Measurements from ENCODE around the gene SLC1A3.

Gene SLC1A3

GRCh38 chr5:36630201-36631145 lies 24.1 kb downstream of the SLC1A3 start:
- Histone ChIP-seq H3K27me3 (ENCODE audit: control insufficient read depth in 5 of 5, insufficient read depth in 4 of 5, low read length in 5 of 5) (no peaks in the 10 kb centered on the region), H3K4me3 (ENCODE audit: low read depth in 1 of 5, low read length in 5 of 5) (no peak overlapping the region), H3K9ac (ENCODE audit: low read length in 5 of 5) (no peak overlapping the region), H3K27ac (ENCODE audit: low read depth, low read length) (peak overlapping the region; percentile 74), H3K4me1 (ENCODE audit: control insufficient read depth in 5 of 5, insufficient read depth in 5 of 5, low read length in 5 of 5) (peaks cover 0 to 52% (median 37%) of the 10 kb centered on the region in 5 donors), H3K36me3 (ENCODE audit: control insufficient read depth in 5 of 5, insufficient read depth in 5 of 5, low read length in 5 of 5) (peaks cover 5 to 24% (median 9%) of the 10 kb centered on the region in 5 donors), H3K9me3 (ENCODE audit: control insufficient read depth in 5 of 5, low read length in 5 of 5) (no peaks in the 10 kb centered on the region)

- no peaks in the 10 kb centered on the region for H3K9me3 ChIP-seq (ENCODE audit: control insufficient read depth in 5 of 5, low read length in 5 of 5)
- no peaks in the 10 kb centered on the region for H3K27me3 ChIP-seq (ENCODE audit: control insufficient read depth in 5 of 5, insufficient read depth in 4 of 5, low read length in 5 of 5)
- peak overlapping the region; percentile 74 for H3K27ac ChIP-seq (ENCODE audit: low read depth, low read length)
- no peak overlapping the region for H3K9ac ChIP-seq (ENCODE audit: low read length in 5 of 5)
- H3K36me3 ChIP-seq (ENCODE audit: control insufficient read depth in 5 of 5, insufficient read depth in 5 of 5, low read length in 5 of 5), result peaks cover 5 to 27% (median 12%) of the 10 kb centered on the region in 5 donors
- H3K4me3 ChIP-seq (ENCODE audit: low read depth in 1 of 5, low read length in 5 of 5), result no peak overlapping the region
- H3K4me1 ChIP-seq (ENCODE audit: control insufficient read depth in 5 of 5, insufficient read depth in 5 of 5, low read length in 5 of 5), result peaks cover 0 to 52% (median 37%) of the 10 kb centered on the region in 5 donors
Observed at GRCh38 chr5:36631154-36631553, 24.7 kb downstream of the SLC1A3 start.

GRCh38 chr5:36631620-36632362 lies 25.4 kb downstream of the SLC1A3 start:
- Histone ChIP-seq H3K4me1 (ENCODE audit: control insufficient read depth in 5 of 5, insufficient read depth in 5 of 5, low read length in 5 of 5) (peaks cover 0 to 52% (median 37%) of the 10 kb centered on the region in 5 donors), H3K36me3 (ENCODE audit: control insufficient read depth in 5 of 5, insufficient read depth in 5 of 5, low read length in 5 of 5) (peaks cover 5 to 30% (median 14%) of the 10 kb centered on the region in 5 donors), H3K27me3 (ENCODE audit: control insufficient read depth in 5 of 5, insufficient read depth in 4 of 5, low read length in 5 of 5) (no peaks in the 10 kb centered on the region), H3K27ac (ENCODE audit: low read depth, low read length) (peak overlapping the region; percentile 74), H3K9ac (ENCODE audit: low read length in 5 of 5) (no peak overlapping the region), H3K9me3 (ENCODE audit: control insufficient read depth in 5 of 5, low read length in 5 of 5) (no peaks in the 10 kb centered on the region), H3K4me3 (ENCODE audit: low read depth in 1 of 5, low read length in 5 of 5) (no peak overlapping the region)

- peaks cover 5 to 35% (median 15%) of the 10 kb centered on the region in 5 donors for H3K36me3 ChIP-seq (ENCODE audit: control insufficient read depth in 5 of 5, insufficient read depth in 5 of 5, low read length in 5 of 5)
- H3K4me1 ChIP-seq (ENCODE audit: control insufficient read depth in 5 of 5, insufficient read depth in 5 of 5, low read length in 5 of 5), result peaks cover 0 to 51% (median 37%) of the 10 kb centered on the region in 5 donors
- no peaks in the 10 kb centered on the region for H3K27me3 ChIP-seq (ENCODE audit: control insufficient read depth in 5 of 5, insufficient read depth in 4 of 5, low read length in 5 of 5)
- H3K9me3 ChIP-seq (ENCODE audit: control insufficient read depth in 5 of 5, low read length in 5 of 5), result no peaks in the 10 kb centered on the region
- no peak overlapping the region for H3K4me3 ChIP-seq (ENCODE audit: low read depth in 1 of 5, low read length in 5 of 5)
- no peak overlapping the region for H3K9ac ChIP-seq (ENCODE audit: low read length in 5 of 5)
- peak overlapping the region; percentile 74 for H3K27ac ChIP-seq (ENCODE audit: low read depth, low read length)
Observed at GRCh38 chr5:36632363-36632664, 25.9 kb downstream of the SLC1A3 start.

GRCh38 chr5:36635721-36636390 lies 29.4 kb downstream of the SLC1A3 start:
- Histone ChIP-seq H3K9ac (ENCODE audit: low read length in 5 of 5) (no peak overlapping the region), H3K4me3 (ENCODE audit: low read depth in 1 of 5, low read length in 5 of 5) (no peak overlapping the region), H3K27me3 (ENCODE audit: control insufficient read depth in 5 of 5, insufficient read depth in 4 of 5, low read length in 5 of 5) (no peaks in the 10 kb centered on the region), H3K9me3 (ENCODE audit: control insufficient read depth in 5 of 5, low read length in 5 of 5) (no peaks in the 10 kb centered on the region), H3K4me1 (ENCODE audit: control insufficient read depth in 5 of 5, insufficient read depth in 5 of 5, low read length in 5 of 5) (peaks cover 0 to 24% (median 23%) of the 10 kb centered on the region in 5 donors), H3K27ac (ENCODE audit: low read depth, low read length) (no peak overlapping the region), H3K36me3 (ENCODE audit: control insufficient read depth in 5 of 5, insufficient read depth in 5 of 5, low read length in 5 of 5) (peaks cover 6 to 35% (median 8%) of the 10 kb centered on the region in 5 donors)

- Histone ChIP-seq H3K9me3 (ENCODE audit: control insufficient read depth in 5 of 5, low read length in 5 of 5) (no peaks in the 10 kb centered on the region), H3K27me3 (ENCODE audit: control insufficient read depth in 5 of 5, insufficient read depth in 4 of 5, low read length in 5 of 5) (no peaks in the 10 kb centered on the region), H3K27ac (ENCODE audit: low read depth, low read length) (no peak overlapping the region), H3K36me3 (ENCODE audit: control insufficient read depth in 5 of 5, insufficient read depth in 5 of 5, low read length in 5 of 5) (peaks cover 6 to 35% (median 9%) of the 10 kb centered on the region in 5 donors), H3K4me1 (ENCODE audit: control insufficient read depth in 5 of 5, insufficient read depth in 5 of 5, low read length in 5 of 5) (peaks cover 0 to 13% (median 11%) of the 10 kb centered on the region in 5 donors), H3K4me3 (ENCODE audit: low read depth in 1 of 5, low read length in 5 of 5) (no peak overlapping the region), H3K9ac (ENCODE audit: low read length in 5 of 5) (no peak overlapping the region)
Observed at GRCh38 chr5:36637101-36637500, 30.7 kb downstream of the SLC1A3 start.

- H3K27me3 ChIP-seq (ENCODE audit: control insufficient read depth in 5 of 5, insufficient read depth in 4 of 5, low read length in 5 of 5), result no peaks in the 10 kb centered on the region
- no peak overlapping the region for H3K27ac ChIP-seq (ENCODE audit: low read depth, low read length)
- H3K9ac ChIP-seq (ENCODE audit: low read length in 5 of 5), result no peak overlapping the region
- peaks cover 0 to 9% (median 7%) of the 10 kb centered on the region in 5 donors for H3K4me1 ChIP-seq (ENCODE audit: control insufficient read depth in 5 of 5, insufficient read depth in 5 of 5, low read length in 5 of 5)
- H3K36me3 ChIP-seq (ENCODE audit: control insufficient read depth in 5 of 5, insufficient read depth in 5 of 5, low read length in 5 of 5), result peaks cover 6 to 35% (median 10%) of the 10 kb centered on the region in 5 donors
- H3K4me3 ChIP-seq (ENCODE audit: low read depth in 1 of 5, low read length in 5 of 5), result no peak overlapping the region
- H3K9me3 ChIP-seq (ENCODE audit: control insufficient read depth in 5 of 5, low read length in 5 of 5), result no peaks in the 10 kb centered on the region
Observed at GRCh38 chr5:36637516-36637915, 31.1 kb downstream of the SLC1A3 start.

DNA sequence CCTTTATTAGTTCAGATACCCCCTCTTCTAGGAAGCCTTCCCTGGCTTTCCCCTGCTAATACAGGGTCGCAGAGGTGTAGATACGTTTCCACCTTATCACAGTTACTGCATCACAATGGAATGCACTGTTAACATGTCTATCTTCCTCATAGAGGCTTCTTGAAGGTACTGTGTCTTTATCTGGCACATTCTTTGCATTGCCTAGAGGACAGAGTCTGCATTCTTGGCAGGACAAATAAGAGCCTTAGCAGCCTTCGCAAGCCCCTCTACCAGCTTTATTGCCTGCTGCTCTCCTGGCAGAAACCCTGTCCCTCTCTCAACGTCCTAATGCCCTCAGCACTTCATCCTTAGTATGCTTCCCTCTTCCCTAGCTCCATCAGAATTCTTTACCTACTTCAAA lies 31.6 kb downstream of the SLC1A3 start:
- H3K4me3 ChIP-seq (ENCODE audit: low read depth in 1 of 5, low read length in 5 of 5), result no peak overlapping the region
- H3K9ac ChIP-seq (ENCODE audit: low read length in 5 of 5), result no peak overlapping the region
- H3K27me3 ChIP-seq (ENCODE audit: control insufficient read depth in 5 of 5, insufficient read depth in 4 of 5, low read length in 5 of 5), result no peaks in the 10 kb centered on the region
- H3K36me3 ChIP-seq (ENCODE audit: control insufficient read depth in 5 of 5, insufficient read depth in 5 of 5, low read length in 5 of 5), result peaks cover 6 to 35% (median 10%) of the 10 kb centered on the region in 5 donors
- peaks cover 0 to 4% (median 3%) of the 10 kb centered on the region in 5 donors for H3K4me1 ChIP-seq (ENCODE audit: control insufficient read depth in 5 of 5, insufficient read depth in 5 of 5, low read length in 5 of 5)
- no peak overlapping the region for H3K27ac ChIP-seq (ENCODE audit: low read depth, low read length)
- no peaks in the 10 kb centered on the region for H3K9me3 ChIP-seq (ENCODE audit: control insufficient read depth in 5 of 5, low read length in 5 of 5)

DNA sequence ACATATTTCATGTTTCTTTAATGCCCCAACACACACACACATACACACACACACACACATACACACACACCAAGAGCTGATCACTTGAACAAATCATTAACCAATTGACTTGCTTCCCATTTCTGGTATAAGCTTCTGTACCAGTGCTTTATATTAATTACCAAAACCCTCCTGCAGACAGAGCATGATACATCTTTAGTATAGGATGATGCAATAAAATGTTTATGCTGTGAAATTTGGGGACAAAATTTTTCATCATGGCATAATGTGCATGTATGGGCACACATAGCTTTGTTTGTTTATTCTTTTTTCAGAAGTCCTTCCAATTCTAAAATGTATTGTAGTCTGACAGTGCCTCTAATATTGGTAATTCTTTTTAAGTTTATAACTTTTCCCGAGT lies 34.5 kb downstream of the SLC1A3 start:
- Histone ChIP-seq H3K9ac (ENCODE audit: low read length in 5 of 5) (no peak overlapping the region), H3K27me3 (ENCODE audit: control insufficient read depth in 5 of 5, insufficient read depth in 4 of 5, low read length in 5 of 5) (no peaks in the 10 kb centered on the region), H3K27ac (ENCODE audit: low read depth, low read length) (no peak overlapping the region), H3K4me3 (ENCODE audit: low read depth in 1 of 5, low read length in 5 of 5) (no peak overlapping the region), H3K36me3 (ENCODE audit: control insufficient read depth in 5 of 5, insufficient read depth in 5 of 5, low read length in 5 of 5) (peaks cover 6 to 22% (median 8%) of the 10 kb centered on the region in 5 donors), H3K4me1 (ENCODE audit: control insufficient read depth in 5 of 5, insufficient read depth in 5 of 5, low read length in 5 of 5) (no peaks in the 10 kb centered on the region), H3K9me3 (ENCODE audit: control insufficient read depth in 5 of 5, low read length in 5 of 5) (no peaks in the 10 kb centered on the region)

Measured in subcutaneous abdominal adipose tissue (tissue), 5 donors.